NCI-H510A treated with DMSO at 0.1 percent for 48 hours (cell line): ENCODE measurements around the gene EIF1.
"Not testable (repeated sequence)": the region's sequence is repeated elsewhere in the genome, so short reads cannot be mapped to it uniquely, and the experiment has no call there.

ENCODE experiments used
- DNase-seq: peaks from one replicate; lab custom pipeline; 2025; lab: John Stamatoyannopoulos, UW

EIF1 gene

DNA sequence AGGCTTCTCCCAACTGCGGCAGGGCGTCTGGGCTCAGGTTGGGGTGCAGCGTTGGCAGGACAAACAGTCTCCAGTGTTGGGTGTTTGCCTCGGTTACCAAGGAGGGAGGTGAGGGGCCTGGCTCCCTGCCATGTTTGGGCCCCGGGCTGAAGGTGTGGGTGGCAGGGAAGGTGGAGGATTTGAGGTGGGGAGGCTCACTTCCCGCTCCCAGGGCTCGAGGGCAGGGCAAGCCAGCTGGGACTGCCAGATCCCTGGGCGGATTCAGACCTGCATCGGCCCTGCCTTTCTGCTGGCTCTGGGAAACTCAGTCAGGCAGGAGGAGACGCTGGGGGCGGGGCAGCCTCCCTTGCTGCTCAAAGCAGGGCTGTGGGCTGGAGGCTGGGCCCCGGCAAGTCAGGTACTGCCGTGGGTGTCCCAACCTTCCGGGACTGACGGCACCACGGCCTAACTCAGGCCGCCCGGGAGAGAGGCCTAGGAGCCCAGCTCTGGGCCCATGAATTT lies 33.0 kb upstream of the EIF1 start:
- peak; percentile 32 for DNase-seq

DNA sequence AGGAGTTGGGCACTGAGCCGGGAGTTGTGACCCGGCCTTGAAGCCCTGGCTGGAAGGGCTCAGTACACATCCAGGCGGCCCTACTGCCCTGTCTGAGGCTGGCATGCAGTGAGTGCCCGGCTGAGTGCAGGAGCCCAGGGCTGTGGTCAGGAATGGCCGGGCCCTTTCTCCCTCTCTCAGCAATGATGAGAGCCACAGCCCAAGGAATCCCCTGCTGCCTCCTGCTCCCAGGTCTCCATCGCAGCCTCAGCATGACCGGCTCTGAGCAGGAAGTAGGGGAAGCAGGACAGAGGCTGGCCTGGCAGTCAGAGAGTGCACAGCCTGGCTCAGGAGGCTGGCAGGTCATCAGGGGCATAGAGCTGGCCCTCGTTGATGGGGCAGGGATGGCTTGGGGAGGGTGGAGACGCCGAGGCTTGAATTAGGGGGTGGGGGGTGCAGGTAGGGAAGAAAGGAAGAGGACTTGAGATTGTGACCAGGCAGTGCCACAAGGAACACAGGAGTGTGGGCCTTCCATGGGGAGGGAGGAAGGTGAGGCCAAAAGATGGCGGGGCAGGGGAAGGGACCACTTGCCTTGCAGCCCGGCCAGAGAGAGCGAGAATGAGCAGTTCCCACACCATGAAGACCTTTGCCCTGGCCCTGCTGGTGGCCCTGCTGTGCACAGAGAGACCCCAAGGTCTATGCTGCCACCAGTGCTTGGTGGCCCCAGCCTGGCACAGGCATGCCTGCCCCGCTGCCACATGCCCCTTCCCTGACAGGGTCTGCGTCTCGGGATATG lies 32.2 kb upstream of the EIF1 start:
- DNase-seq = no peak

DNA sequence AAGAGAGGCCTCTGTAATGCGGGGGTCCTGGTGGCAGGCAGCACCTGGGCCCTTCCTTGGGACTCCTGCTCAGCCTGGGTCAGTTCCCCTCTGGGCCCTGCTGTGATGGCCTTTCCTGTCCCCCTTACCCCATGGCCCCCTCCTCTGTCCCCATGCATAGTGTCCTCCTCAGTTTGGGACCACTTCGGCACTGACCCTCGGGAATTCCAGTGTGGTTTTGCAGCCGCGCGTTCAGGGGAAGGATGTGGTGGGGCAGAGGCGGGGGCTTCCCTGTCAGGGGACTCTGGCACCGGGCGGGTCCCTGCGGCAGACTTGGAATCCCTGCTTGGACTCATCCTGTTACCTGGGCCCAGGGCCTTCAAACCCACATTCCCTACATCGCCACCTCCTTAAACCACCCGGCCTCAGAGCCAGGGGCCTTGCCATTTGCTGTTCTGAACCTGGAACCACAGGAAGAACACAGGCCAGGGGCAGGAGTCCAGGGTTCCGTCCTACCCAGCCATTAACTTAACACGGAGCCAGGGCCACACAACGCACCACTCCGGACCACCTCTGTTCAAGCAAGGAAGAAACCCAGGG lies 31.4 kb upstream of the EIF1 start:
- DNase-seq = no peak

DNA sequence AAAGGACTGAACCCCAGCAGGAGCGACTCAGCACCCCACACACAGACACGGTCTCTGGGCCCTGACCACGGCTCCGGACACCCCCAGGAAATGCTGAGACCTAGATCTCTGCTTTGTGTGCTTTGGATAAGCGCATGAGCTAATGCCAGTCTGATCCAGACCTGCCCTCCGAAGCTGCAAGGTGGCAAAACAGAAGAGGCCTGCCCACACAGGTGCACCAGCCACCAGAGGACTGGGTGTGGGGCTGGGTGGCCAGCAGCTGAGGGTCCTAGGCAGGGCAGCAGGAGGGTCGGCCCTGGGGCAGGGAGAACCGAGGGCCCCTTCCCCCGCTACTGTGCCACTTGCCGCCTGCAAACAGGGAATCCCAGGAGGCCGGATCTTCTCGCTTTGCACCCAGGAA lies 30.7 kb upstream of the EIF1 start:
- no peak for DNase-seq

DNA sequence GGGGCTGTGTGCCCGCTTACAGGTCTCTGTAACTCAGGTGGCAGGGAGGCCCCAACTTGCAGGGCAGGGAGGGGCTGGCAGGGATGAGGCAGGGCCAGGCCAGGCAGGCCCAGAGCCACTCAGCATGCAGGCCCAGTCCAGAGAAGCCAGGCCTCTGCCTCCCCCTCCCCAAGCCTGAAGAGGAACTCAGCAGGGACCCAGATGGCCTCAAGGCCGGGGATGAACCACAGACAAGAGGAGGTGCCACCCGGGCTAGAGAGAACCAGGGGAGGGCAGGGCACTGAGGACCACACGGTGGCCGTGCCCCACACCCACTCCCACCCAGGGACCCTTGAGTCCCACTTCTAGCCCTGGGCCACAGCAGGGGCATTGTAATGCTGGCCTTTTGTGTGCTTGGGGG lies 29.8 kb upstream of the EIF1 start:
- DNase-seq = no peak

DNA sequence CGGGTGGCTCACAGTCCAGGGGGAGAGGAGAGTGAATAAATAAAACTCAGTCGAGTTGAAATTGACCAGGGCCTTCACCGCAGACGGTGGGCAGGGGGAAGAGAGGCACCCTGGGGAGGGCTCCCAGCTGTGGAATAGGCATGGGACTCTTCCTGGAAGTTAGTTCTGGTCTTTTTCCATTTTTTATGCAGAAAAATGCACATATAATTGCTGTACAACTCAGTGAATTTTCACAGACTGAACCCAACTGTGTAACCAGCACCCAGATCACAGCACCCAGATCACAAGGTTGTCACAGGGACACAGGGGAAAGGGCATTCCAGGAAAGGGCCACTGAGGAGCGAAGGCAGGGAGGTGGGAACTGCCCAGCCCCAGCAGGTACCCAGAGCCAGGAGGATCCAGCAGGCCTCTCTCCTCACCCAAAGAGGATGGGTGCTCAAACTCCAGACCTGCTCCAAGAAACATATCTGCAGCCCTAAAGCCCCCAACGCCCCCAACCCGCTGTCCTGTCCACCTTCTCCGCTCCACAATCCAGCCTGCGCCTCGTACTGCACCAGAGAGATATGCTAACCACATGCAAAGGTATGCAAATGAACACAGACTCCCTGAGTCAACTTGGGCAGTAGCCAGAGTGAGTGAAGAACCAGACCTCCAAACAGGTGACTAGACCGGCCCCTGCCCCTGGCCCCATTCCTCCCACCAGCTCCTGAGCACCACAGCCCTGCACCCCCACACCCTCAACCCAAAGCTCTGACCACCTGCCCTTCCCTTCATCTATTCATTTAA lies 29.1 kb upstream of the EIF1 start:
- no peak for DNase-seq

DNA sequence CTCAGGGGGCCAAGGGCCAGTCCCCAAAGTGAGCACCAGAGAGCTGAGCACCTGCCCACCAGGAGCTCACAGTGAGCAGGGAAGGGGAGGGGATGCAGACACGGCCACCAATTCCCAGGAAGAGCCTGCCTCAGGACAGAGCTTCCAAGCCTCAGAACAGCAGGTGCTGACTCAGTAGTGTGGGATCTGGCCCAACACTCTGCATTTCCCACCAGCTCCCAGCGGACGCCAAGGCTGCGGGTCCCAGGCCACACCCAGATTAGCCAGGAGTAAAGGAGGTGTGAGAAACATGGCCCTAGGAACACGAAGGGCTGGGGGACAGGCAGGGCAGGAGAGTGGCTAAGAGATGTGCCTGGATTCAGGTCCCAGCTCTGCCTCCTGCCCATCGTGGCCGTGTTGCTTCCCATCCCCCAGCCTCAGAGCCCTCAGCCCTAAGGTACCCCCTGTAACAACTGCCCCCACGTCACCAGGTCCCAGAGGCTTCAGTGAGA lies 28.4 kb upstream of the EIF1 start:
- no peak for DNase-seq

DNA sequence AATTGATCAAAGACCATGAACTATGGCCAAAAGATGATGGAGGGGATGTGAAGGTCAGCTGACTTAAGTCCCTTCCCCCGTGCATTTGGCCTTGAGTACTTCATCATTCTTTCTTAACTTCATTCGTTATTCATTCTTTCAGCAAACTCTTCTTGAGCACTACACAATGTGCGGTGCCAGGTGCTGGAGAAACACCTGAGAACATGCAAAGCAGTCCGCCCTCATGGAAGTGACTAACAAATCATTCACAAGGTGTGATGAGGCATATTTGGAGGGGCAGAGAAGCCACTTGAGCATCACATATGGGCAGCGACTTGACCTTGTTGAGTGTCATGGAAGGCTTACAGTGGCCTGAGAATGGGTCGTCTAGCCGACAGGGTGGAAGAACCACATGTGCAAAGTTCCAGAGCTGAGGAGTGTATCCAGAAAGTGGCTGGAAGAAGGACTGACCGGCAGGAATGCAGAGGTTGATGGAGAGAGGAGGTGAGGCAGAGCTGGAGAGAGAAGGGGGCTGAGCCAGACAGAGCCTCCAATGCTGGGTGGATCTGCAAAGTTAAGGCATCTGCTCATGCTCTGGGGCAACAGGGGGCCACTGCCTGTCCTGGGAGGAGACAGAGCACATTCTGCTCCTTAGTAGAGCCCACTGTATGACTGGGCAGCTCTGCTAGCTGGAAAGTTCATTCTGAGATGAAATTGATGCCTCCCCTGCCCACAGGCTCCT lies 25.1 kb upstream of the EIF1 start:
- DNase-seq = no peak

DNA sequence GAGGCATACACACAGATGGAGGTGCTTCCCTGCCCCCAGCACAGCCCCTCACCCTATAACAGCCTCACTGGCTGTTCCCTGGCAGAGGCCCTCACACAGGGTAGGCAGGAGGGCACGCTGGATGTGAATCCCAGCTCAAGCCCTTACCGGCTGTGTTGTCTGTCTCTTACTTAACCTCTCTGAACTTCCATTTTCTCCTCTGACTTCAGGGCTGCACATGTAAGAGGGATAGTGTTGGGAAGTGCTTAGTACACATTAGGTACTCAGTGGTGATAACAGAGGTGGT lies 24.6 kb upstream of the EIF1 start:
- no peak for DNase-seq

DNA sequence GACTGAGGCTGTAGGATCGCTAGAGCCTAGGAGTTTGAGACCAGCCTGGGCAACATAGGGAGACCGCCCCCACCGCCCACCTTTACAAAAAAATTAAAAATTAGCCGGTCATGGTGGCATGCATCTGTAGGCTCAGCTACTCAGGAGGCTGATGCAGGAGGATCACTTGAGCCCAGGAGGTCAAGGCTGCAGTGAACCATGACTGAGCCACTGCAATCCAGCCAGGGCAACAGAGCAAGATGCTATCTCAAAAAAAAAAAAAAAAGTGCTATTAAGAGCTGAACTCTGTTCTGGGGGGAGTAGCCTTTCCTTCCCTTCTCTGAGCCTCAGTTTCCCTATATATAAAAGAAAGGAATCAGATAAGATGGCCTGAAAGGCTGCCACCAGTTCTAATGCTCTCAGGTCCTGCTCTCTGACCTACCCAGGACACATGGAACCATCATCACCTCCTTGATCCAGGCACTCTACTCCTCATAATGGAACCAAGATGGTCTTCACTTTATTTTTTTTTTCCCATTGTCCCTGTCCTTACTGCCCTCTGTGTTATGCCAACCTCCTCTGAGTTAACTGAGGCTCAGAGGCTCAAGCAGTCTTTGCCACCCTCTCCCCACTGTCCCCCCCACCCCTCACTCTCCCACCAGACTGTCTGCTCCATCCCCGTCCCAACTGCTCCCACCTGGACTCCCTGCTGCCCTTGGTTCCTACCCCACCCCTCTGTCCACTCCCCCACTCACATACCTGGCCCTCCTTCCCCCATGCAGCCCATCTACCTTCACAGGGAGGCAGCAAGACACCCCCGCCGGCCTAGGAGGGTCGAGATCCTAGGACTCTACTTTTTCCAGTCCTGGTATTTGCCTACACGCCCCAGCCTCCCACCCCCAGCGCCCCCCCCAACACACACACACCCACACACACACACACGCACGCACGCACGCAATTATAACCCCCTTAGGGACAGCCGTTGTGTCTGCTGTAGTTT lies 23.8 kb upstream of the EIF1 start:
- no peak for DNase-seq

DNA sequence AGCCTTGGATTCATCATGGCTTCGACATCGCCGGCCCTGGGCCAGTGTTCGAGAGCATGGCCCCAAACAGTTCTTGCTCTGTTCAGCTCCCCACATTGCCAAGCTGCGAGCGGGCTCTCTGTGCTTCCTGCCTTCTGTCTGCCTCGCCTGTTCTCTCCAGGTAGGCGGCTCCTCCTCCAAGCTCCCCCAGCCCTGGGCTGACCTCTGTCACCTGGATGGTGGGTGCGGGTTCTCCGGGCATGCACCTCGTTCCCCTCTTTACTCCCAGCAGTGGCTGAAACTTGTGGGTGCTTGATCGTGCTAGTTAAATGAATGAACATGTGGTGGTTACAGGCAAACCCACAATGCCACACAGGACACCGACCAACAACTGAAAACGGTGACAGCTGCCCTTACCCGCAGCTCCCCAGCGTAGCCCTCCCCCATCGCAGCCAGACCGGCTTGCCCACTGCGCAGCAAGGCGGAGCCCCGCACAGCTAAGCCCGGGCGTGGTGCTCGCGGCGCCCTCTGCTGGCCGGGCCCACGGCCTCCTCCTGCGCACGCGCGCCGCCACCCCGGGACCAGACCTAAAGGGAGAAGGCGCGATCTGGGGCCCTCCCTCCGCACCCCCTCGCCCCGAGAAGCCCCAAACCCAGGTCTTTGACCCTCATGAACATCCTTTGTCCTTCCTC lies 23.0 kb upstream of the EIF1 start:
- peak; percentile 92 for DNase-seq

DNA sequence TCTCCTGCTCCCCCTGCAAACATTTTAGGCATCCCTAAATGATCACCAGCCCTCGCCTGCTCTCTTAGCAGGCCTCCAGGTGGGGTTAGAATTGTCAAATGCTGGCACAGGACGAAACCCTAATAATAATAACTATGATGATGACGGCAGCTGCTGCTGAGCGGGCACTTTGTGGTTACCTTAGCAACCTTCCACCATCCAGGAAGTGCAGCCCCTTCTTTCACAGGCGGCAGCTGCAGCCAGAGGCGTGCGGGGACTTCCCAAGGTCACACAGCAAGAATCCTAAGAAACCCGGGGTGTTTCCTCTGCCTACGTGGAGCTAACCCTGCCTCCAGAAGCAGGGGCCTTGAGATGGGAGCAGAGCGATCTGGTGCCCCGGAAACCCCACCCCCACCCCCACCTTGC lies 22.4 kb upstream of the EIF1 start:
- peak; percentile 92 for DNase-seq

DNA sequence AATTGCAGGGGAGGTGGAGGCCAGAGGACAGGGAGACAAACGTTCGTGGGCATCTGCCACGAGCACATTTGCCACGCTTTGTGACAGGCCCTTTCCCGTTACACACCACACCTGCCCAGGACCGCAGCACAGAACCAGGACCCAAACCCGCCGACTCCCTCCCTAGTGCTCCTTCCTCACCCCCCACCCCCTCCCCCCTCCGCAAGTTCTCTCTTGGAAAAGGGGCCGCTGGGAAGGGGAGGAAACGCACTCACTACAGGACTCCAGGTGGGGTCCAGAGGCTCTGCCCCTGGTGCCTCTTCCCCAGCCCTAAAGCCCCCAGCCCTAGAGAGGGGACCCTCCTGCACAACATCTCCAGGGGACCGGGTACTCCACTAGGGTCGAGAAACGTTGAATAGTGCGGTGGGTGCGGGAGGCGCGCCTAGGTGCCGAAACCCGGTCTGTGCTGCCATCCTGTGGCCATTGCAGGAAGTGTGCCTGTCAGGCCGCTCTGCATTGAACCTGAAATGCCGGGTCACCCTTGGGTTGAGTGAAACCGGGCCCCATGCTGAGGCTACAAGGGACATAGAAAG lies 21.9 kb upstream of the EIF1 start:
- peak; percentile 93 for DNase-seq

DNA sequence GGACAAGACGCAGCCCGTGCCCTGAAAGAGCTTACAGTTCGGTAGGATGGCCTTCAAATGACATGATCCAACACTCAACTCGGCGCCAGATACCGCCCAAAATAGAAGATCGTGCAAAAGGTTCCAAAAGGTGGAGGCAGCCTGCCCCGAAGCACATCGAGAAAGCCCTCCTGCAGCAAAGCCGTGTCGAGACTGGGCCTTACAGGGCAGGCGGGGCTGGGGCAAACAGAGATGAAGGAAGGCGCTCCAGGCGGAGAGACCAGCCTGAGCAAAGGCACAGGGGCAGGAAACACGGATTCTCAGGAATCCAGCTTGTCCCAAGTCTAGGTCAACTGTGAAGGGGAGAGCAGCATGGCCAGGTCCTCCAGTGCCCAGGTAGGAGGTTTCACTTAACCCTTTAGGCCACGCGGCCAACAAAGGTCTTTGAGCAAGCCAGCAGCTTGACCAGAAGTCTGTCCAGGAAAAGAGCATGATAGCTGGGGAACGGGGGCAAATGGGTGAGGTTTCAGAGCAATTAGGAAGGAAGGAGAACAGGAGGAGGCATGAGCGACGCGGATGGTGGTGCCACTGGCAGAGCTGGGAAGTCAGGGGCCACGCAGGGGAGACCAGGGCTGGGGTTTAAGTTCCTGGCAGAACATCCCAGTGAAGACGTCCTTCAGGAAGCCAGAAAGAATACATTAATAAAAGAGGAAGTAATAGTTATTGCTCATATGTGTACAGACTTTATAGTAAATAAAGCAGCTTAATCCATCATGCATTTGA lies 21.2 kb upstream of the EIF1 start:
- no peak for DNase-seq

DNA sequence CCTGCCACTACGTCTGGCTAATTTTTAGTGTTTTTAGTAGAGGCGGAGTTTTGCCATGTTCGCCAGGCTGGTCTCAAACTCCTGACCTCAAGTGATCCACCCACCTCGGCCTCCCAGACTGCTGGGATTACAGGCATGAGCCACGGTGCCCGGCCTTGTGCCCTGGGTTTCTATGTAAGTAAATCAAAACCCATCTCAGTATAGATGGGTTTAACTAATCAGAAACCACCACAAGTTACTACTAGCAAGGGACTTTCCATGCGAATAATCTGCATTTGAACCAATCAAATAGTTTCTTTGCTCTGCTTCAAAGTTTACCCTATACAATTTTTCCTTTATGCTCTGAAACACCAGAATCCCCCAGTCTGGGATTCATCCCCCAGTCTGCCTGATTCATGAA lies 16.5 kb upstream of the EIF1 start:
- DNase-seq = no peak

DNA sequence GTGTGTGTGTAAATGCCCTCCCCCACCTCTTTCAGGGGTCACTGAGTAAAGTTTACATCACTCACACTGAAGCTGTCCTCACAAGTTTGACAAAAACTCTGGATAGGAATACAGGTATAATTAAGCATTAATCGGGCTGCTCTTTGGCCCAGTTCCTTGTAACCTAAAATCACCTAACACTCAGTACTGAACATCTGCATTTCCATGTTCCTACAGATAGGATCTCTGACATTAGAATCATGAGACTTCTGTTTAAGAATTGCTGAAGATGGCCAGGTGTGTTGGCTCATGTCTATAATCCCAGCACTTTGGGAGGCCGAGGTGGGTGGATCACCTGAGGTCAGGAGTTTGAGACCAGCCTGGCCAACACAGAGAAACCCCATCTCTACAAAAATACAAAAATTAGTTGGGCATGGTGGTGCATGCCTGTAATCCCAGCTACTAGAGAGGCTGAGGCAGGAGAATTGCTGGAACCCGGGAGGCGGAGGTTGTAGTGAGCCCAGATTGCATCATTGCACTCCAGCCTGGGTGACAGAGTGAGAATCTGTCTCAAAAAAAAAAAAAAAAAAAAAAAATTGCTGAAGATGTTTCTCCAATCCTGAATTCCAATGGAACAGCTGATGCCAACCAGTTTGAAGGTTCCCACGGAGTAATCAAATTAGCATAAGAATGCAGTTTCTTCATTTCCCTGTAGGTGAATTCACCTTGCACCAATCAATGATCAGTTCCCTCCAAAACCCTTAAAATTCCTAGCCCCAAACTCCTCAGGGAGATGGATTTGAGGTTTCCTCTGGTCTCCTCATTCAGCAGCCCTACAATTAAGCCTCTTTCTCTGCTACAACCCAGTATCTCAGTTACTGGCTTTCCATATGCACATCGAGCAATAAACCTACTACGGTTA lies 13.3 kb upstream of the EIF1 start:
- not testable (repeated sequence) for DNase-seq

DNA sequence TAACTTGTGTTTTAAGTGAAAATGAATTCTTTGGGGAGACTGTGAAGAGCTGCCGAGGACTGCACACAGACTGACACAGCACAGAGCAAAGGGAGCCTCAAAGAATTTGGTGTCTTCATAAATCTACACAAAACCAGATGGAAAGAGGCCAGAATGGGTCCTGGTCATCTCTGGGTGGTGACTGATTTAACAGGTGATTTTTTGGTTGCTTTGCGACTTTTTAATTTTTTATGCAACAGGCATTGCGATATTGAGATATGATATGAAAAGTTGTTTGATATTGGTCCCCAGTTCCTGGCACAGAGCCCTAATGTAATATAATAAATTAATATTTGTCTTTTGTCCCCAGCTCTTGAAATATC lies 12.6 kb upstream of the EIF1 start:
- no peak for DNase-seq

DNA sequence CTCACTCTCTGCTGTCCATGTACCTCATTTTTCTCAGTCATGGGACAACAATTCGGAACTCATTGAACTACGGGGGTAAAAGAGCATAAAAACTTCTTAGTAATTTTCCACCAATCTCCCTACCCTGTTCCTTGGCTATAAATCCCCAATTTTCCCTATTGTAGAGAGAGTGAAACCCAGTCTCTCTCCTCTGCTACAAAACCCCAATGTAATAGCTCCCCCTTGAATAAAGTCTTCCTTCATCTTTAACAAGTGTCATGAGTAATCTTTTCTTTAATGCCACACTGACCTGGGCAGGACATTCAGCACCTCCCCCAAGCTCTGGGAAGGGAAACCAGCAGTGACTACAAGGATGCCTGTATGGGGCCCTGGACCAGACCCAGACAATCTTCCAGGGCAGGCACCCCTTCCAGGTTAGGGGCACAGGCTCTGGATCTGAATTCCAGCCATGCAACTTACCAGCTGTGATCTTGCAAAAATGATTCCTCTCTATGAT lies 10.2 kb upstream of the EIF1 start:
- DNase-seq = peak; percentile 60
